NCI-H446 (cell line): ENCODE measurements around the gene KRTAP20-2.

Source experiments
- DNase-seq, 2 experiments: peaks; one replicate each; lab custom pipeline; 2025; lab: John Stamatoyannopoulos, UW

KRTAP20-2 gene

DNA sequence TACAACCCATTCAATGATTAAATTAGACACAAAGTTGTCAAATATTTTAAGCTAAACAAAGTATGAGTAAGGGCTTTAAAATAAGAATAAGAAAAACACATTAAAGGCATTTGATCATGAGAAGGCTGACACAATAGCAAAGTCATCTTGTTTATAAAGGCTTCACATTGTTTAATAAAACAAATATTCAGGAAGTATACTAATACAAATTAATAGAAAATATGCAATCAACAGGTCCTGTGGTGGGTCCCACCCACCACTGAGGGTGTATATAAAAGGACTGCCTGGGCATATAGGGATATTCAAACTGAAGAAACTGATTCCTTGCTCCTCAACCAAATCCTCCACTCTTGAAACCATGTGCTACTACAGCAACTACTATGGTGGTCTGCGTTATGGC is at the start of gene KRTAP20-2:
TSS of gene KRTAP20-2 (plus strand) at position 301 of the 400 bp plus-strand sequence. CDS start at position 359, 58 bp downstream.
- DNase-seq: no peak

DNA sequence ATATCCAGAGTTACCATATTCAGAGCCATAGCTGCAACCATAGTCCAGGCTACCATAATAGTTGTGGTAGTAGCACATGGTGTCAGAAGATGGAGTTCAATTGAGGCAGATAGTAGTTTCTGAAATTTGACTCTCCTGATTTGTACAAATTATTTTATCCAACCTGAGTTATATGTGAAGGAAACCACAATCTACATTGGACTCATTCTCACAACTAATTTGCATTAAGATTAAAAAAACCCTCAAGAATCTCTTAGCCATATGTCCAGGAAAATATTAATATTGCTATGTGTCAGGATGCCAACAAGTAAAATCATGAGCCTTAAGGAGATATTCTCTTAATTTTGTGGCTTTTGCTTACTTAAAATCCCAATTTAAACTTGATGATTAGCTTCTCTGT is 44.7 kb upstream of the KRTAP20-2 start, which contains the start of gene KRTAP22-2:
TSS of gene KRTAP22-2 (minus strand) at position 101 of the 400 bp plus-strand sequence.
- no peak for DNase-seq

DNA sequence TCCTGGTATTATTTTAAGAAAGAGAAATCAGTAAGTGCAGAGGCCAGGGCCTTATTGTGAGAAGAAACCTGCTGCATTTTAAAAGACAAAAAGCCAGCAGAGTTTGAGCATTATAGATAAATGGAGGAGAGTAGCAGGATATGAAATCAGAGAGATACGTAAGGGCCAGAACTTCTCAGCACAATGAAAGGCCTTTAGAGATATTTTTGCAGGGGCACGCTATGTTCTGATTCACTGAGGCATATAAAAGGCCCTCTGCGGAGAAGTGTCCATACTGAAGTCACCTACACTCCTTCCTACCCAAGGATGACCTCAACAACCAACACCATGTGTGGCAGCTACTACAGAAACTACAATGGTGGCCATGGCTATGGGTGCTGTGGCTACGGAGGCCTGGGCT is 42.9 kb upstream of the KRTAP20-2 start, which contains the start of gene KRTAP6-3:
TSS of gene KRTAP6-3 (plus strand) at position 301 of the 400 bp plus-strand sequence. CDS start at position 307, 6 bp downstream.
- DNase-seq: no peak

DNA sequence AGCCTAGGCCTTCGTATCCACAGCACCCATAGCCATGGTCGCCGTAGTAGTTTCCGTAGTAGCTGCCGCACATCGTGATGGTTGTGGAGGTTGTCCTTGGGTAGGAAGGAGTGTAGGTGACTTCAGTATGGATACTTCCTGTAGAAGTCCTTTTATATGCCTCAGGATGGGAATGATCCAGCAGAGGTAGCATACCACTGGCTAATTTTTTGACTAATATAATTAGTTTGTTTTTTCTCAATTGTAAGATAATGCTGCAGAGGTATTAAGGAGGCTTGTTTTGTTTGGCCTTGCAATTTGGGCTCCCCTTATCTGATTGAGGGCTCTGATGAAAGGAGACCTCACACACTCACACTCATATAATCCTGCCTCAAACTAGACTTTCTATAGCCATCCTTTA is 36.2 kb upstream of the KRTAP20-2 start, which contains the start of gene KRTAP6-2:
TSS of gene KRTAP6-2 (minus strand) at position 101 of the 400 bp plus-strand sequence. CDS start at position 73, 28 bp downstream.
- DNase-seq: no peak

DNA sequence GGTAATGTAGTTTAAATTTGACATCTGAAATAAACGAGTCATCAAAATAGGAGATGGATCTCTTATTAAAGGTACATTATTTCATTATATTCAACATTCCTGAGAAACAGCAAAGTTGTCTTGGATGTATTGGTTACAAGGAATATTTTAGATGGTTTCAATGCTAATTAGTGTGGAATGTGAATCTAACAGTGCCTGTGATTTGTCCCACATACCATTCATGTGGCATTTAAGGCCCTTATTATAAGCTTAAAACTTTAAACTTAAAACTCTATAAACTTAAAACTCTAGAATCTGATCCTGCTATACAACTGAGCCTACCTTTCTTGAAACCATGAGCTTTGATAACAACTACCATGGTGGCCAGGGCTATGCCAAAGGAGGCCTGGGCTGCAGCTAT is 34.2 kb upstream of the KRTAP20-2 start, which contains the start of gene KRTAP22-1:
TSS of gene KRTAP22-1 (plus strand) at position 301 of the 400 bp plus-strand sequence.
- no peak for DNase-seq

DNA sequence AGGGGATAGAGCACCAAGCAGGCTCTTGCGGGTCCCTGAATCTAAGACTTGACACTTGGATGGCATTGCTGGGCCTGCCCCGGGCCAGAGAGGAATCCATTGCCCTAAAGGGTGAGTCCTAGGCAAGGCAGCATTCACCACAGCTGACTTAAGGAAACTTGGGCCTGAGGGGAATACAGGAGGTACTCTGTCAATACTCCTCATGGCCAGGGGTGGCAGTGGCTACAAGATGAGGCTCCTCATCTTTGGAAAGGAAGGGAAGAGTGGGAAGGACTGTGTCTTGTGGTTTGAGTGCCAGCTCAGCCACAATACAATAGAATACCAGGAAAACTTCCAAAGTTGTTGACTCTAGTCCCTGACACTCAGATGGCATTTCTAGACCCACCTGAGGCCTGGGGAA is 29.0 kb upstream of the KRTAP20-2 start:
- DNase-seq: no peak

DNA sequence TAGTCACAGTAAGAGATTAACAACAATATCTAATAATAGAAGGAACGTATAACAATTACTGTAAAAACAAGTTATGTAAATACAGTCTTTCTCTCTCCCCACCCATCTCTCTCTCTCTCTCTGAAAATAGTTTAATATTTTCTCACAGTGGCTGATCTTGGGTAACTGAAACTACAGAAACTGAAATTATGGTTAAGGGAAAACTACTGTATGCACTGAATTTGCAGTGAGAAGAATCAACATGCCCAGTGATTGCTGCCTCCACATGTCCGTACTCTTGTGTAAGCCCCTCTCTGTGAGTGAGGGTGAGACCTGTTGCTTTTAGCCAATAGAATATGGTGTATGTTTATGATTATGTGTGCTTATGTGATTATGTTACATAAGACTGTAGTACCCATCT is 22.9 kb upstream of the KRTAP20-2 start:
- no peak for DNase-seq

DNA sequence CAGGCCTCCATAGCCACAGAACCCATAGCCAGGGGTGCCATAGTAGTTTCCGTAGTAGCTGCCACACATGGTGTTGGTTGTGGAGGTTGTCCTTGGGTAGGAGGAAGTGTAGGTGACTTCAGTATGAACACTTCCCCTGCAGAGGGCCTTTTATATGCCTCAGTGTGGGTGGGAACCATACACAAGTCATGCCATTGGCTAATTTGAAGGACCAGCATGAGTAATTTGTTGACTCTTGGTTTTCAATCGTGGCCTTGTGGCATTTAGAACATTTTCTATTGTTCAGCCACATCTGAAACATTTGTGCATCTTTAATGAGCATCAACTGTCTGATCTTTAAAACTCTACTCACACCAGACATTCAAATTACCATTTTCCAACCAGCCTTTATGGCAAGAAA is 21.2 kb upstream of the KRTAP20-2 start, which contains the start of gene KRTAP6-1:
TSS of gene KRTAP6-1 (minus strand) at position 95 of the 400 bp plus-strand sequence. CDS start at position 69, 26 bp downstream.
- DNase-seq: no peak

DNA sequence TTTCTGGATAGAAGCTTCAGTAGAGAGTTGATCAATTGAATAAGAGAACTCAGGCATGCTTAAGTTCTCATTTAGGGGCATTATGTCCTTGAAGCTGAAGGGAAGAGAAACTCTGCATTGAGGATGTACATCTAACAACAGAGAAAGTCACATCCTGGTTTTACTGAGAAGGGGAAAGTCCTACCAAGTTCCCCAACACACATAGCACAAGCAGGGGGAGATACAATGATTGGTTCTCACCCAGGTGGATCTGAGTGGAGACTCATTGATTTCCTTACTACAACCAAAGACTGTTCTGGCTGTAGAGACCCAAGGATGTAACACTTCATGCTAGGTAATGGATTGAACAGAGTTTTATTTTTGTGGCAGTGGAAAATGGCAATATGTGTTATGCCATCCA is 19.8 kb upstream of the KRTAP20-2 start:
- DNase-seq: no peak

DNA sequence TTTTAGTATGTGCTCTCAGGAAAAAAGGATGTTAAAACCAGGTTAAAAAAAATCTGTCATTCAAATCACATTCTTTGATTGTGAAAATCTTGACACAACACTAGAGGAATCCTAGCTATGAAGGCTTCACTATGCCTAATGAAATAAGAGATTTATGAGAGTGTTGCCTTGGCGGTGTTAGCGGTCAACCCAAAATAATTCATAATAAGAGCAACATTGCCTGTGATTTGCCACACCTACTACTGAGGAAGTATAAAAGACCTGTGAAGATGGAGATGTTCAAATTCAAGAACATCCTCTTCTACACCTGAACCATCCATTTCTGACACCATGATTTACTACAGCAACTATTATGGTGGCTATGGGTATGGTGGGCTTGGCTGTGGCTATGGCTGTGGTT is 18.9 kb upstream of the KRTAP20-2 start, which contains the start of gene KRTAP20-1:
TSS of gene KRTAP20-1 (plus strand) at position 301 of the 400 bp plus-strand sequence. CDS start at position 331, 30 bp downstream.
- no peak for DNase-seq

DNA sequence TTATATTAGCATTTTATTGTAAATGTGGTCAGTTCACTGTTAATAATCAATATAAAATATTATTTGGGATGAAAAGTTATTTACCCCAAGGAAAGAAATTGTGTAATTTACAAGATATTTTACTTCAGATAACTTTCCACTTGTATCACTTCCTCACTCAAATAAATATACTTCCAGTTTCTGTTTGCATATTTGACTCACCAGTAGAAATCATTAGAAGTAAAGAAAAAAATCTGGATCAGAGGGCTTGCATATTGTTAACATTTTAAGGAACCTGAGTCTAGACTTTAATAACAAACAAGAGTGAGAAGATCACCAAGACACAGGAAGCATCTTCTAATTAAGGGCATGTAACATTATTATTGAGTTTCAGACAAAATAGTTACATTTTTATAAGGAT is 14.9 kb upstream of the KRTAP20-2 start:
- DNase-seq: no peak

DNA sequence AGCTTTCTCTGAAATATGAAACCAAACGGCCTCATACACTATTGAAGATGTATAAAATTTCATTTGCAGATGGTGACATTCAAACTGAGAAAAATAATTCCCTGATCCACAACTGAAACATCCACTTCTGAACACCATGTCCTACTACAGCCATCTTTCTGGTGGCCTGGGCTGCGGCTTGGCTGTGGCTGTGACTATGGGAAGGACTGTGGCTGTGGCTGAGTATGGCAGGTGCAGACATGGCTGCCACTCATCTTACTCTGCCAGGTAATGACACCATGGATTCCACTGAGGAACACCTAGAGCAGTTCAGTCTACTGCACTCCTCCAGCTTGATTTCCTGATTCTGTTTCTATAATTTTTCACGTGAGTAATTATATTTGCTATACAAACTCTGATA is 14.5 kb upstream of the KRTAP20-2 start, which contains the start of gene KRTAP20-4:
TSS of gene KRTAP20-4 (plus strand) at position 106 of the 400 bp plus-strand sequence.
- no peak for DNase-seq

DNA sequence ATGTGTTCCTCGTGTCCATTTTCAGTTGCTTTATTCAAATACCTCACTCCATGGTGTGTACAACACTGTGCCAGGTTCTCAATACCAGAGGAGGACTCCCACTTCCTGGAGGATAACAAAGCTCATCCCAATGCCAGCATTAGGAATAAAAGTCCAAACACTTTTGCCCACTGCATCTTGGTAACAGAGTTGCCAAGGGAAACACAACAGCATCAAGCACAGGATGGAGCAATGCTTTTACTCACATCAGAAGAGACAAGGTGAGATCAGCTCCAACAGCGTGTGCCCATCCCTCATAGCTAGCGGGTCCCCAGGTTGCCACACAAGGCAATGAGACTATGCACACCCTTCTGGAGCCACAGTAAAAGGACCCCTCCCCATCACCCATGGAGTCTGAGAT is 11.6 kb upstream of the KRTAP20-2 start:
- no peak for DNase-seq

DNA sequence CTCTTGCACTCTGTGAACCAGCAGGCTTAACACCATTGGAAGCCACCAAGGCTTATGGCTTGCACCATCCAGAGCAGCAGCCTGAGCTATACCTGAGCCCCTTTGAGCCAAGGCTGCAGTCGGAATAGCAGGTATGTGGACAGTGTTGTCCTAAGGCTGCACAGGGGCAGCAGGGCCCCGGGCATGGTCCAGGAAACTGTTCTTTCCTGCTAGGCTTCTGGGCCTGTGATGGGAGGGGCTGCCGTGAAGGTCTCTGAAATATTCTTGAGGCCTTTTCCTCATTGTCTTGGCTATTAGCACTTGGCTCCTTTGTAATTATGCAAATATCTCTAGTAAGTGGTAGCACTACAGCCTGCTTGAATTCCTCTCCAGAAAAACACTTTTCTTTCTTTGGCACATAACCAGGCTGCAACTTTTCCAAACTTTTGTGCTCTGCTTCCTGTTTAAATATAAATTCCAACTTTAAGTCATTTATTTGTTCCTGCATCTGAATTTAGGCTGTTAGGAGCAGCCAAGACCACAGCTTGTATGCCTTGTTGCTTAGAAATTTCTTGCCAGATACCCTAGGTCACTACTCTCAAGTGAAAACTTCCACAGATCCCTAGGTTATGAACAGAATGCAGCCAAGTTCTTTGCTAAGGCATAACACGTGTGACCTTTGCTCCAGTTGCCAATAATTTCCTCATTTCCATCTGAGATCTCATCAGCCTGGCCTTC is 9.4 kb upstream of the KRTAP20-2 start:
- DNase-seq: no peak

DNA sequence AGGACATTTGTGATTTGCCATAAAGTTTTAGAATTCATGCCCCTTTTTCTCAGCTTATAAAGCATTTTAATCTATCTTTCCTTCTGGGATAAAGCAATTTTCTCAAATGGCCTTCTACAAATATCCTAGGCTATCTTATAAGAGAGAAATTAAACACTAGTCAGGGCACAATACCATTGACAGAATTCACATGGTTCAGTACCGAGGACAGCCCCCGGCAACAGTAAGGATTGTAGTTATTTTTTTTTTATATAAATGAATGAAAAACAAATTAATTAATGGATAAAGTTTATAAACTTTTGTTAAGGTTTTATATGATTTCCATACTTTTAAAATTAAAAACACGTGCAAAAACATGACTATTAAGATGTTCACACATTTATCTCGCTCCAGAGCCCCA is 6.9 kb upstream of the KRTAP20-2 start:
- DNase-seq: no peak

DNA sequence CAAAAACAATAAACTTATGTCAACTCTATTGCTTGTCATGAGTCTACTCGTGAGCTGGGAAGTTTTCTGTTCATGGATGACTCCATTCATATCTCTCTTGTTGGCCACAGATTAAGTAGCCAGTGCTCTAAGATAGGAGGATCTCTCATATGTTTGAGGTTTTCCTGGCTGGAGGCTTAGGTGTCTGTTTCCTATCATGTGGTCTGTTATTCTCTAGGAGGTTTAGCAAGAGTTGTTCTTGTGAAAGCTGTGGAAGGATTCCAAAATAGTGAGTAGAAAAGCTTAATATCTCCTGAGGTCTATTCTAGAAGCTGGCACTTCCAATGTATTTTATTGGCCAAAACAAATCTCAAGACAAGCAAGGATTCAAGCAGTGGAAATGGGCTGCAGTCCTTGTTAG is 5.8 kb upstream of the KRTAP20-2 start:
- no peak for DNase-seq

DNA sequence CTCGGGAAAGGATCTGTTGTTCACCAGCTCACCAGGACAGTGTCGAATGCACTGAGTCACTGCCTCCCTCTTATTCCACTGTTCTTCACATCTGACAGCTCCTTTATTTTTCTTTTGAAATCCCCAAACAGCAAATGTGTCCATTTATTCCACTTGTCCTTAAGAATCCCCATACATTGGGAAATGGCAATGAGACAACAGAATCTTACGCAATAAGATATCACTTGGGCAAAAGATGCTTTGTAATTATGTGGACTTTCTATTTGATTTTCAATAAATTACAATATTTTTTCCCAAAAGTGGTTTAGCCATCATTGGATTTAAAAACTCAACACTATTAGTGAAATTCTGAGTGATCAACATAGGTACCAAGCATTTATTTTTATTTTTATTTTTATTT is 3.7 kb downstream of the KRTAP20-2 start:
- DNase-seq: no peak

DNA sequence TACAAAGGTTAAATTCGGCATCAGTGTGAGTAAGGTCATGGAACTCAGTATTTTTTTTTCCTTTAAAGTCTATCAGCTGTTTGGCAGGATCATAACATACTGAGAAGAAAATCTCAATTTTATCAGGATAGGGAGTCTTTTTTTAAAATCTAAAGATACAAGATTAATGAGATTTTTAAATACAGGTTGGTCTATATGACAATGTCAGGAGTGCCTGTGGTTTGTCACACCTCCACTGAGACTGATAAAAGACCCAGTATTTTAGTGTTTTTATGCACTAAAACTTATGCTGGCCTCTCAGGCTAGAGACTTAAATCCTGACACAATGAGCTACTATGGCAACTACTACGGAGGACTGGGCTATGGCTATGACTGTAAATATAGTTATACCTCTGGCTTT is 7.6 kb downstream of the KRTAP20-2 start, which contains the start of gene KRTAP20-3:
TSS of gene KRTAP20-3 (plus strand) at position 301 of the 400 bp plus-strand sequence.
- DNase-seq: no peak

DNA sequence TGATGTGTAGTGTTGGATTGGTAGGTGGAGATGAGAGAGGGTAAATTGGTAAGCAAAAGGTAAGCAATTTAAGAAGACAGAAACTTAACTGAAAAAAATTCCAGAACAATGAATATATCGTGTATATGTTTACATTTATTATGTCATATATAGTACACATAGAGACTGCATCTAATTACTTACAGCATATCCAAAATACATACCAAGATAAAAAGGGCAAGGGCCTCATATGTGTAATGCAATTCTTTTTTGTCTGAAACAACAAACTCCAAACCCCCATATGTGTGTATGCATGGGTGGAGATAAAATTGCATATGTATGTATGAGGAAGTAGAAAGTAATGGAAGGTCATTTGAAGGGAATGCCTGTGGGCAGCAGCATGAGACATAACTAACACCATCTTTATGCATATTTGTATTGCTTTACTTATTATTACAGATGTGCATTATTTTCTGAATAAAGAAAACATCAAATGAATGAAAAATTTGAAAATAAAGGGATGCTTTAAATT is 12.0 kb downstream of the KRTAP20-2 start:
- no peak for DNase-seq

DNA sequence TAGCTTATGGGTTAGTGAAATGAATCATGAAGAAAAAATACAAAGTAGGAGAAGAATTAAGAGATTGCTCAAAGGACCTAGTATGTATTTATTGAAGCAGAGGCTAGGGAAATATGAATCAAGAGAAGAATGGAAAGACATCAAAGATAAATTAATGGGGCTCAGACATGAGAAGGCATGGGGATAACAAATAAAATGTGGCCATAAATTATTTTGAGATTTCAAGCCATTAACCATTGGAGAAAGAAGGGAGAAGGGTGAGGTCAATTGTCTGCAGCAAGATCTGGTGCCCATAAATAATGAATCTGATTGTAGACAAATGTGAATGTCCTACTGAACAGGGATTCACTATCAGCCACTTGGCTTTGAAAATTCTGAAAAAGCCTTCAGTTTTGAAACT is 17.9 kb downstream of the KRTAP20-2 start:
- no peak for DNase-seq

DNA sequence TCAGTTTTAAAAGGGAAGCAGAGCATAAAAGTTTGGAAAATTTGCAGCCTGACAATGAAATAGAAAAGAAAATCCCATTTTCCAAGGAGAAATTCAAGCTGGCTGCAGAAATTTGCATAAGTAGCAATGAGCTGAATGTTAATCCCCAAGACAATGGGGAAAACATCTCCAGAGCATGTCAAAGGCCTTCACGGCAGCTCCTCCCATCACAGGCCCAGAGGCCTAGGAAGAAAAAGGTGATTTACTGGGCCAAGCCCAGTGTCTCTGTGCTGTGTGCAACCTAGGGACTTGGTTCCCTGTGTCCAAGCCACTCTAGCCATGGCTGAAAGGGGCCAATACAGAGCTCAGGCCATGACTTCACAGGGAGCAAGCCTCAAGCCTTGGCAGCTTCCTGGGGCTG is 33.8 kb downstream of the KRTAP20-2 start:
- no peak for DNase-seq

DNA sequence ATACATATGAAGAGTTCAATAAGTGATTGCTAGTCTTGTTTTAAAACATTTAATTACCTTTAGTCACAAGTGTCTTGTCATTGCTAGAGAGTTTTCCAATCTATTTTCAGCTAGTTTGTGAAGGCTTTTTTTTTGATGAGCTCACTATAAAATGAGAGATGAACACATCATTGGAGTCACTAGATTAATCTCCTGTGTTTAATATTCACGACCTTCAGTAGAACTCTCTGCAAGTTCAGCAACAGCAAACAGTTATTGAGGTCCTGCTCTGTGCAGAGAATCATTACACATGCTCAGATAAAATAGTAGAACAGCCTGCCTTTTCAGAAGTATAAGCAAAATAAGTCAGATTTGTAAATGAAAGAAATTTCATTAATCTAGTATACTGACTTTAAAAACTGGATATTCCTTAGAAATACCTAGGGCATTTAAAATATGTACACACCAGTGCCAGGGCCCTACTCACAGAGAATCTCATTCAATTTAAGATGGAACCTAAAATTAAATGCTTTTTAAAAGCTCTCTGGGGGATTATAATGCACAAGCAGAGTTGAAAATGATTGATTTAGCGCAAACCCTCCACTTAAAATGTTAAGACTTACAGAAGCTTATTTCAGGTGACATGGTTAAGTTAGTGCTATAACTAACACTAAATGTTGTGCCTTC is 38.1 kb downstream of the KRTAP20-2 start:
- DNase-seq: no peak
